ENCODE data around the gene ZFP36L2. TPM values are rescaled to one million over a fixed set of nuclear protein-coding genes. Genes with fewer than 3 reads are reported as not detected.

ZFP36L2 gene
- total and polyA plus RNA-seq, 11 donors, result 28.8 to 94.4 (median 38.5) TPM

DNA sequence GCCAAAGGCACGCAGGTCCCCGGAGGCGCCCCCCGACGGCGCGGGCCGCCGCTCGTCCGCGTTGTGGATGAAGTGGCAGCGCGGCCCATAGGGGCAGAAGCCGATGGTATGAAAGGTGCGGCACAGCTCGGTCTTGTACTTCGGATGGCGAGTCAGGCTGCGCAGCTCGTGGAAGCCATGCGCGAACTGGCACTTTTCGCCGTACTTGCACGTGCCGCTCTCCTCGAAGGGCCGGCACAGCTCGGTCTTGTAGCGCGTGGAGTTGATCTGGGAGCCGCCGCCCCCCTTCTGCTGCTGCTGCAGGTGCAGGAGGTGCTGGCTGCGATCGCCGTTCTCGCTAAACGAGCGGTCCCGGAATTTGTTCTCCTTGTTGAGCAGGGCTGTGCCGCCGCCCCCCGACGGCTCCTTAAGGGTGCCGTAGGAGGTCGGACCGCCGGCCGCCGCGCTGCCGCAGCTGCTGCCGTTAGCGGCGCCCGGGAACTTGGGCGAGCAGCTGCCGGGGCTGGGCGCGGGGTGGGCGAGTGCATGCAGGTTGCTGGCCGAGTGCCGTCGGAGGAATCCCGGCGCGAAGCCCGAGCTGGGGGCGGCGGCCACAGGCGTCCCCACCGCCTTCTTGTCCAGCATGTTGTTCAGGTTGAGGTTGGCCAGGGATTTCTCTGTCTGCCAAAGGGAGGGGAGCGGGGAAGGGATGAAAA, 1.2 kb downstream of the ZFP36L2 start:
- no peaks in the 10 kb centered on the region for H3K9me3 ChIP-seq
- WGBS, 4 donors, result 0 to 1% (median 1%) methylated on average over 39 to 74 of the region's 74 CpGs
- intact Hi-C loops (cut with DNase I), result loop anchor here in 9 of 10 donors (2.0 to 10.0 kb wide), 12 partner anchors 92 to 398 kb away; no protein-coding TSS in a partner anchor
- H3K36me3 ChIP-seq, result peaks cover 0 to 43% (median 34%) of the 10 kb centered on the region in 9 donors
- H3K4me3 ChIP-seq, result peak overlapping the region; percentile 65 to 97 (median 84)
- peak overlapping the region; percentile 96 to 99 (median 99) for H3K27ac ChIP-seq
- TF ChIP-seq POLR2A (IDR thresholded peaks at IDR 0.05), result no peak
- TF ChIP-seq, protein P1, sequence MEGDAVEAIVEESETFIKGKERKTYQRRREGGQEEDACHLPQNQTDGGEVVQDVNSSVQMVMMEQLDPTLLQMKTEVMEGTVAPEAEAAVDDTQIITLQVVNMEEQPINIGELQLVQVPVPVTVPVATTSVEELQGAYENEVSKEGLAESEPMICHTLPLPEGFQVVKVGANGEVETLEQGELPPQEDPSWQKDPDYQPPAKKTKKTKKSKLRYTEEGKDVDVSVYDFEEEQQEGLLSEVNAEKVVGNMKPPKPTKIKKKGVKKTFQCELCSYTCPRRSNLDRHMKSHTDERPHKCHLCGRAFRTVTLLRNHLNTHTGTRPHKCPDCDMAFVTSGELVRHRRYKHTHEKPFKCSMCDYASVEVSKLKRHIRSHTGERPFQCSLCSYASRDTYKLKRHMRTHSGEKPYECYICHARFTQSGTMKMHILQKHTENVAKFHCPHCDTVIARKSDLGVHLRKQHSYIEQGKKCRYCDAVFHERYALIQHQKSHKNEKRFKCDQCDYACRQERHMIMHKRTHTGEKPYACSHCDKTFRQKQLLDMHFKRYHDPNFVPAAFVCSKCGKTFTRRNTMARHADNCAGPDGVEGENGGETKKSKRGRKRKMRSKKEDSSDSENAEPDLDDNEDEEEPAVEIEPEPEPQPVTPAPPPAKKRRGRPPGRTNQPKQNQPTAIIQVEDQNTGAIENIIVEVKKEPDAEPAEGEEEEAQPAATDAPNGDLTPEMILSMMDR (IDR thresholded peaks at IDR 0.05), result peak in 1 of 12 donors; percentile 19
- ATAC-seq, result no peak
- H3K4me1 ChIP-seq, result peaks cover 6 to 79% (median 49%) of the 10 kb centered on the region in 12 donors
- peak in 4 of 5 donors; percentile 51 to 85 (median 70) for DNase-seq
- no peaks in the 10 kb centered on the region for H3K27me3 ChIP-seq

DNA sequence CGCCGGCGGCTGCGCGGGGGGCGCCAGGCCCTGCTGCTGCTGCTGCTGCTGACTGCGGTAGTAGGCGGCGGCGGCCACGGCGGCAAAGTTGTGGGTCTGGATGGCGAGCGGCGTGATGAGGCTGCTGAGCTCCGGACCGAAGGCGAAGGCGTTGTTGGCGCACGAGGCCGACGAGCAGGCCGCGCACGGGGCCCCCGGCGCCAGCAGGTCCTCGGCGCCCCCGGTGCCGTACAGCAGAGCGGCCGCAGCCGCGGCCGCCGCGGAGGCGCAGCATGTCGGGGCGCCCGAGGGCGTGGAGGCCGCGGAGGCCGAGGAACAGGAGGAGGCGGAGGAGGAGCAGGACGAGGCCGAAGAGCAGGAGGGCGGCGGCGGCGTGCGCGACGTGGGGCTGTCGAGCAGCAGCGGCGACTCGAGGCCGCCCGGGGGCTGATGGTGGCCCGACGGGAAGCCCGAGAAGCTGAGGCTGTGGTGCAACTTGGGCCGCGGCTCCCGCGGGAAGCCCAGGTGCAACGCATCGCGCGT, 1.8 kb downstream of the ZFP36L2 start:
- ATAC-seq (no peak), DNase-seq (peak in 2 of 5 donors; percentile 44 to 77)
- H3K27ac ChIP-seq, result peak overlapping the region; percentile 96 to 99 (median 99)
- intact Hi-C loops (cut with DNase I), result loop anchor here in 9 of 10 donors (1.0 to 10.0 kb wide), 15 partner anchors 92 to 397 kb away; no protein-coding TSS in a partner anchor
- H3K4me1 ChIP-seq, result peaks cover 6 to 77% (median 53%) of the 10 kb centered on the region in 12 donors
- H3K36me3 ChIP-seq, result peaks cover 0 to 40% (median 34%) of the 10 kb centered on the region in 9 donors
- H3K4me3 ChIP-seq, result peak overlapping the region; percentile 65 to 97 (median 84)
- 1% methylated on average over 26 to 74 of the region's 74 CpGs for WGBS, 4 donors
- H3K27me3 ChIP-seq, result no peaks in the 10 kb centered on the region
- TF ChIP-seq POLR2A (IDR thresholded peaks at IDR 0.05), result no peak
- TF ChIP-seq, protein P1 (IDR thresholded peaks at IDR 0.05), result no peak
- no peaks in the 10 kb centered on the region for H3K9me3 ChIP-seq

DNA sequence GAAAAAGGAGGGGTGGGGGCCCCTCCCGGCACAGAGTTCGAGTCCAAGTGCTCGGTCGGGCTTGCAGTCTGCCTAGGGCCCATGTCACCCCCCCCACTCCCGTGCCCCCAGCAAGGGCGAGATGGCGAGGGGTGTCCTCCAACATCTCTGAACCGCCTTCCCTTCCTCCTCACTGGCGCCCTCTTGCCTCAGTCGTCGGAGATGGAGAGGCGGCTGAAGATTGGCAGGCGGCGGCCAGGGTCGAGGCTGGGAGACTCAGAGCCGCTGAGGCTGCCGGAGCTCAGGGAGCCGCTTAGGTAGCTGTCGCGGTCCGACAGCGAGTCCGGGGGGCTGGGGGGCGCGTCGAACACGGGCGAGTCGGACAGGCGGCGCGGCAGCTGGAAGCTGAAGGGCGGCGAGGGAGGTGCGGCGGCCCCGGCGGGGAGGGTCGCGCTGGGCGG, 2.3 kb downstream of the ZFP36L2 start:
- peaks cover 6 to 77% (median 52%) of the 10 kb centered on the region in 12 donors for H3K4me1 ChIP-seq
- peaks cover 0 to 40% (median 34%) of the 10 kb centered on the region in 9 donors for H3K36me3 ChIP-seq
- WGBS, 4 donors, result 0 to 1% (median 1%) methylated on average over 20 to 41 of the region's 41 CpGs
- DNase-seq (peak; percentile 74 to 89 (median 78)), ATAC-seq (no peak)
- H3K27me3 ChIP-seq, result no peaks in the 10 kb centered on the region
- TF ChIP-seq, protein P1 (IDR thresholded peaks at IDR 0.05), result peak in 11 of 12 donors; percentile 12 to 55 (median 42)
- TF ChIP-seq POLR2A (IDR thresholded peaks at IDR 0.05), result no peak
- peak overlapping the region; percentile 96 to 99 (median 99) for H3K27ac ChIP-seq
- intact Hi-C loops (cut with DNase I), result loop anchor here in 6 of 10 donors (1.0 to 10.0 kb wide), 6 partner anchors 91 to 272 kb away; no protein-coding TSS in a partner anchor
- peak overlapping the region; percentile 65 to 97 (median 84) for H3K4me3 ChIP-seq
- no peaks in the 10 kb centered on the region for H3K9me3 ChIP-seq

DNA sequence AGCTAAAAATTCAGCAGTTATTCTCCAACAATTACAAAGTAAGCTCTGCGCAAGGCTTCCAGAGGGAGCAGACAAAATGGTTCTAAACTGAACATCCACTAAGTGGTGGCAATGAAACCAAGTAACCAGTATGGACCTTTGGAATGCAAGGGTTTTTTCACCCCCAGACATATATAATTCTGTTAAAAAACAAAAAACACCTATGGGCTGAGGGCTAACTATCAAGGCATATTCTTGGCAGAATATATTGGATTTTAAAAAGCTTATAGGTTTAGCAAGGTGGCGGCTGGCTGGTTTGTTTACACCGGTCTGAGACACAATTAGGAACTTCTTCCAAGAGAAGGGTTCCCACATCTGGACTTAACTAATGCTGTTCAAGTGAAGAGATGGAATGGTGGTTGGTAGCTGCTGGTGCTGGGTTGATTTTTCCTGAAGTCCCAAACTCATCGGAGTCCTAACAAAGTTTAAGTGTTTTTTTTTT, 2.8 kb downstream of the ZFP36L2 start:
- peak overlapping the region; percentile 65 to 97 (median 84) for H3K4me3 ChIP-seq
- TF ChIP-seq, protein P1 (IDR thresholded peaks at IDR 0.05), result no peak
- TF ChIP-seq POLR2A (IDR thresholded peaks at IDR 0.05), result no peak
- peaks cover 7 to 78% (median 52%) of the 10 kb centered on the region in 12 donors for H3K4me1 ChIP-seq
- H3K9me3 ChIP-seq, result no peaks in the 10 kb centered on the region
- peak overlapping the region; percentile 96 to 99 (median 99) for H3K27ac ChIP-seq
- intact Hi-C loops (cut with DNase I), result loop anchor here in 8 of 10 donors (1.0 to 10.0 kb wide), 8 partner anchors 91 to 277 kb away; no protein-coding TSS in a partner anchor
- H3K27me3 ChIP-seq, result no peaks in the 10 kb centered on the region
- DNase-seq, result no peak
- ATAC-seq, result no peak
- H3K36me3 ChIP-seq, result peaks cover 0 to 40% (median 34%) of the 10 kb centered on the region in 9 donors
- 4 to 9% (median 7%) methylated on average over 4 of the region's 4 CpGs for WGBS, 4 donors

Measured in heart left ventricle (tissue), 16 donors.